ENCODE results near the gene TINAGL1. TPM values are rescaled to one million over a fixed set of nuclear protein-coding genes. Genes with fewer than 3 reads are reported as not detected.

Gene TINAGL1
- polyA plus RNA-seq, 2 of the 4 experiments (the other 2 are of a cell fraction) = 0.22 to 0.88 TPM

DNA sequence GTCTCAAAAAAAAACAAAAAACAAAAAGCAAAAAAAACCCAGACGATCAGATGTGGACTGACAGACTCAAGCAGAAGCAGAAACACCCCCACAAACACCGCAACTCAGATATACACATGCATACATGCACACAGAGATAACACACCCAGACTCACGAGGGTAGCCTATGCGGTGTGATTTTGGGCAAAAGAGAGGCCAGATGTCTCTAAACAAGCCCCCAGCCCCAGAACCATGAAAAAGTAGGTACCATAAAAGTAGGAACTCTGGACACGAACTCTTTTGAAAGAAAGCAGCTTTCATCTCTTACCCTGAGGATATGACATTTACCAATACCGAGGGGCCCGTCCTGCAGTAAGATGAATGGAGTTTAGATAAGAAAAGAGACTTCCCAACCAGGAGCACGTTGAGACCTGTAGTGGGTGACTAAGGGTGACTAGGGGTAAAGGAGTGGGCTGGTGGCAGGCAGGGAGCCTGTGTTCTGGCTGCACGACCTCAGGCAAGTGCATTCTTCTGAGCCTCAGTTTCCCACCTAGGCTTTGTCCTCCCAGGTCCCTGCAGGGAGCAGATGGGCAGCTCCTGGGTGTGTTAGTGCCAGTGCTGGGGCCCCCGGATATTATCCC, 1.5 kb upstream of the TINAGL1 start:
- Histone ChIP-seq H3K27ac (peak overlapping the region; percentile 60 to 81; a peak in 5 of 6 replicates), H3K4me1 (peaks cover 64% of the 10 kb centered on the region), H3K4me3 (no peak overlapping the region), H3K9me3 (no peaks in the 10 kb centered on the region), H3K4me2 (peak overlapping the region; percentile 70)
- CTCF ChIA-PET = interaction anchor here (1.0 to 20.4 kb wide), 4 partner anchors 12 to 44 kb away, joined by 4 to 252 read pairs (median 8); no protein-coding TSS in a partner anchor
- DNase-seq (ENCODE audit: low read depth in 1 of 2, low spot score in 1 of 2) (no peak), FAIRE-seq (no peak), ATAC-seq (peak in 1 of 2 experiments; percentile 22; a peak in 3 of 6 replicates)
- TF ChIP-seq TFCP2L1 (CRISPR knock-in tag; IDR thresholded peaks at IDR 0.05) = no peak
- TF ChIP-seq MAFK (IDR thresholded peaks at IDR 0.05; ENCODE audit: partially characterized antibody) = no peak
- TF ChIP-seq MAZ (IDR thresholded peaks at IDR 0.05; ENCODE audit: borderline replicate concordance, low read depth, low read length) = no peak
- TF ChIP-seq EP300 (IDR thresholded peaks at IDR 0.05) = no peak
- TF ChIP-seq, protein P1, sequence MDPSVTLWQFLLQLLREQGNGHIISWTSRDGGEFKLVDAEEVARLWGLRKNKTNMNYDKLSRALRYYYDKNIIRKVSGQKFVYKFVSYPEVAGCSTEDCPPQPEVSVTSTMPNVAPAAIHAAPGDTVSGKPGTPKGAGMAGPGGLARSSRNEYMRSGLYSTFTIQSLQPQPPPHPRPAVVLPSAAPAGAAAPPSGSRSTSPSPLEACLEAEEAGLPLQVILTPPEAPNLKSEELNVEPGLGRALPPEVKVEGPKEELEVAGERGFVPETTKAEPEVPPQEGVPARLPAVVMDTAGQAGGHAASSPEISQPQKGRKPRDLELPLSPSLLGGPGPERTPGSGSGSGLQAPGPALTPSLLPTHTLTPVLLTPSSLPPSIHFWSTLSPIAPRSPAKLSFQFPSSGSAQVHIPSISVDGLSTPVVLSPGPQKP (IDR thresholded peaks at IDR 0.05; ENCODE audit: low read depth, low read length) = no peak
- no peak for TF ChIP-seq ESRRA (IDR thresholded peaks at IDR 0.05; ENCODE audit: borderline replicate concordance, low read length)
- TF ChIP-seq HOXA7 (CRISPR knock-in tag; IDR thresholded peaks at IDR 0.05) = no peak
- POLR2A ChIA-PET = no interaction called here
- 44% methylated on average over 10 of the region's 10 CpGs for WGBS (ENCODE audit: missing lambda C conversion rate)

DNA sequence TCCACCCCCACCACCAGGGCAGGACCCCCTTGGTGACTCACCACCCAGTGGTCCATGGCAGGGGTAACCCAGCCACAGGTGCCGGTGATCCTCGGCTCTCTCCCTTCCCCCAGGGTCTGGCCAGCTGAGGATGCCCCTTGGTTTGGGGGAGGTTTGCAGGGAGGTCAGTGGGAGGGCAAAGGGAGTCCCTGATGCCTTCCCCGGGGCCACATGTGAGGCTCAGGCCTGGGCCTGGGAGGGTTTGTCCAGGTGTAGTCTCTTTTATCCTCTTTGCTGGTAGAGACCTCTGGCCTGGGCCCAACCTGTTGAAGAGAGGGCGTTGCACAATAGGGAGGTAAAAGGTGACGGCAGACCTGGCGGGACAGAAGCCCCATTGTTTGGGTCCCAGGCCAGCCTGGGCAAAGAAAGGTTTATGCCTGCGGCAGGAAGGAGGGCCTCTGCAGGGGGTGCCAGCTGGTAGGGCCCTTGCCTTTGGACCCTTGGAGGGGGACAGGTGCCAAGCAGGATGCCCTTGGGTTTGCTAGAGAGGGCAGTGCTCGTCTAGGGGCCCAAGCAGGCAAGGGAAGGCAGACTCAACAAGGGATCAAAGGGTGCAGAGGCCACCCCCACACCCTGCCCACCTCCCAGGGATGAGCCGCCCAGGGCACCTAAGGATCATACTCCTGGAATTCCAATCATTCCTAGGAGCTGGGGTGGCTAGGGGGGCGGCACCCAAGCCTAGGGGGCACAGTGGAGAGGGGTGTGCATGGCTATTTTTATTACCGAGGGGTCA, 760 bp upstream of the TINAGL1 start:
- TF ChIP-seq CEBPB (IDR thresholded peaks at IDR 0.05) = peak in 1 of 2 experiments; percentile 84; a peak in 2 of 4 replicates
- no peak for TF ChIP-seq EHF (CRISPR knock-in tag; IDR thresholded peaks at IDR 0.05)
- no peak for TF ChIP-seq FOSL2 (IDR thresholded peaks at IDR 0.05)
- 0 out of 2 replicates have a peak, but pooled peaks have one; percentile 4 for TF ChIP-seq FOSL2 (CRISPR knock-in tag; IDR thresholded peaks at IDR 0.05)
- no peak for TF ChIP-seq ZFP36 (IDR thresholded peaks at IDR 0.05; ENCODE audit: borderline replicate concordance, partially characterized antibody)
- peak; percentile 10 to 19; a peak in 3 of 6 replicates for ATAC-seq
- CTCF ChIA-PET = interaction anchor here (0.8 to 20.4 kb wide), 4 partner anchors 12 to 54 kb away, joined by 3 to 252 read pairs (median 7); no protein-coding TSS in a partner anchor
- Histone ChIP-seq H3K9me3 (no peaks in the 10 kb centered on the region), H3K4me1 (peaks cover 66% of the 10 kb centered on the region), H3K4me2 (peak overlapping the region; percentile 70), H3K27ac (peak overlapping the region; percentile 60 to 81; a peak in 5 of 6 replicates), H3K4me3 (no peak overlapping the region)
- WGBS (ENCODE audit: missing lambda C conversion rate) = 26% methylated on average over 2 of the region's 11 CpGs
- POLR2A ChIA-PET = no interaction called here
- no peak for FAIRE-seq
- no peak for DNase-seq (ENCODE audit: low read depth in 1 of 2, low spot score in 1 of 2)

DNA sequence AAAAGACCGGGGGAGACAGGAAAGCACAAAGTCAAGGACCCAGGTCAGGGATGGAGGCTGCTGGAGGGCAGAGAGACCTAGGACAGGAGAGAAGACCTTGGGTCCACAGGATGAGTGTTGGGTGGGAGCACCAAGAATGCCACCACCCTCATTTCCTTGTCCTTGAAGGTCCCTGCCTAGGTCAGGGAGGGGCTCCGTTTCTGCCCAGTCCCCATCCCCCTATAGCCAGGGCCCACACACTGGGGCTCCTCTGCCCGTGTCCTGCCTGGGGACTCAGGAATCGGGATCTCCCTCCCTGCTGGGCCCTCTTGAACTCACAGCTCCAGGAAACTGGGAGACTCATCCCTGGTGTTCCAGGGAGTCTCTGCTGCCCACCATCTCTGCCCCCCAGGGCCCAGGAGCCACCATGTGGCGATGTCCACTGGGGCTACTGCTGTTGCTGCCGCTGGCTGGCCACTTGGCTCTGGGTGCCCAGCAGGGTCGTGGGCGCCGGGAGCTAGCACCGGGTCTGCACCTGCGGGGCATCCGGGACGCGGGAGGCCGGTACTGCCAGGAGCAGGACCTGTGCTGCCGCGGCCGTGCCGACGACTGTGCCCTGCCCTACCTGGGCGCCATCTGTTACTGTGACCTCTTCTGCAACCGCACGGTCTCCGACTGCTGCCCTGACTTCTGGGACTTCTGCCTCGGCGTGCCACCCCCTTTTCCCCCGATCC, 584 bp downstream of the TINAGL1 start:
- no peak overlapping the region for H3K4me3 ChIP-seq
- no peaks in the 10 kb centered on the region for H3K9me3 ChIP-seq
- peaks cover 68% of the 10 kb centered on the region for H3K4me1 ChIP-seq
- H3K27ac ChIP-seq = peak overlapping the region; percentile 60 to 81; a peak in 5 of 6 replicates
- peak overlapping the region; percentile 70 for H3K4me2 ChIP-seq
- TF ChIP-seq ZC3H11A (IDR thresholded peaks at IDR 0.05) = no peak
- TF ChIP-seq RAD21 (conservative IDR thresholded peaks at IDR 0.05 in 1 of 2, IDR thresholded peaks at IDR 0.05 in 1 of 2) = no peak
- POLR2A ChIA-PET = no interaction called here
- WGBS (ENCODE audit: missing lambda C conversion rate) = 61% methylated on average over 2 of the region's 27 CpGs
- FAIRE-seq = no peak
- CTCF ChIA-PET = interaction anchor here (0.7 to 20.4 kb wide), 3 partner anchors 14 to 42 kb away, joined by 4 to 252 read pairs (median 10); no protein-coding TSS in a partner anchor
- DNase-seq (ENCODE audit: low read depth in 1 of 2, low spot score in 1 of 2) = no peak
- no peak for ATAC-seq

DNA sequence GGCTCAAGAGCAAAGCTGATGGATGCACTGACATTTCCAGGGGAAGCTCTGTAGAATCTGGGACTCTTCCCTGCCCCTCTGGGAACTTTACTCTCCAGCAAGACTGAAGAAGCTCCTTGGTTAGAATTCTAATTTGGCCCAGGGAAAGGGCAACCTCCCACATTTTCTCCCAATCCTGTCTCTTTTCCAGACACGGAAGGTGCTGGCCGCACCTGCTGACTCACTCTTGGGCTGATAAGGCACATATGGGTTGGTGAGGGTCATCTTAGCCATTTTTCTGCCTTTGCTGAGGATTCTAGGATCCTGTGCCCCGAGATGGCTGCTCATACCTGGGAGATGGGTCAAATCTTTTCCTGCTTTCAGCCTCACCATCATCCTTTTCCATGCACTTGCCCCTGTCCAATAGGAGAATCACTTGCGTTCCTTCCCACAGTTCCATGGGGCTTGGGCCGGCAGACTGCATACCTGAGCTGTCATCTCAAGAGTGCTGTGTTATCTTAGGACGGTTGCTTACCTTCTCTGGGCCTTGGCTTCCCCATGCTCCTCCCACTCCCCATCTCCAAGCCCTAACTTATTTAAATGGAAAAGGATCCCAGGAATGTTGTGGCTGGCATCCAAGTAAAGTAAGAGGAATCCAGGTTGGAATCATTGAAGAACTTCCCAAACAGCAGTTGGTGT, 1.3 kb downstream of the TINAGL1 start:
- ChIA-PET CTCF (interaction anchor here (0.7 to 20.4 kb wide), 2 partner anchors 14 to 41 kb away, joined by 4 to 252 read pairs; no protein-coding TSS in a partner anchor), POLR2A (no interaction called here)
- peak overlapping the region; percentile 49 for H3K4me2 ChIP-seq
- H3K9me3 ChIP-seq = no peaks in the 10 kb centered on the region
- TF ChIP-seq ZFP36 (IDR thresholded peaks at IDR 0.05; ENCODE audit: borderline replicate concordance, partially characterized antibody) (peak; percentile 81), RCOR1 (IDR thresholded peaks at IDR 0.05; ENCODE audit: low read depth, low read length) (no peak)
- DNase-seq (ENCODE audit: low read depth in 1 of 2, low spot score in 1 of 2) (peak in 1 of 2 experiments; percentile 49), ATAC-seq (no peak), FAIRE-seq (no peak)
- 49% methylated on average over 6 of the region's 6 CpGs for WGBS (ENCODE audit: missing lambda C conversion rate)
- H3K4me1 ChIP-seq = peaks cover 63% of the 10 kb centered on the region
- no peak overlapping the region for H3K4me3 ChIP-seq
- peak overlapping the region; percentile 33 to 81; a peak in 4 of 6 replicates for H3K27ac ChIP-seq
